Type B pancreatic cell (in vitro differentiated cells): ENCODE data around the gene TRNP1. TPM values are rescaled to one million over a fixed set of nuclear protein-coding genes. Genes with fewer than 3 reads are reported as not detected.

ENCODE experiments used
- DNase-seq: peaks from one replicate; pipeline ENCODE4 v3.0.0; 2021; ENCODE audit warnings: mixed read lengths; ENCODE audit not compliant: unreplicated experiment; ENCODE audit errors: extremely low spot score
- H3K27ac Mint-ChIP-seq: 2 replicates; pipeline ENCODE4 v1.8.0; 2021; ENCODE audit warnings: mild to moderate bottlenecking, mixed read lengths
- H3K27me3 Mint-ChIP-seq: 2 replicates; pipeline ENCODE4 v1.8.0; 2021; ENCODE audit warnings: mixed read lengths
- H3K36me3 Mint-ChIP-seq: 2 replicates; pipeline ENCODE4 v1.8.0; 2021; ENCODE audit warnings: mixed read lengths
- H3K4me1 Mint-ChIP-seq: one replicate; pipeline ENCODE4 v1.8.0; 2021; ENCODE audit warnings: mixed read lengths; ENCODE audit not compliant: unreplicated experiment
- H3K4me3 Mint-ChIP-seq: 2 replicates; pipeline ENCODE4 v1.8.0; 2021; ENCODE audit warnings: mild to moderate bottlenecking, mixed read lengths
- H3K9me3 Mint-ChIP-seq: 2 replicates; pipeline ENCODE4 v1.8.0; 2021; ENCODE audit warnings: mixed read lengths
- CTCF ChIP-seq: fragments of 200-600 bp; sonication (generic); conservative IDR thresholded peaks from 2 replicates; pipeline ENCODE4 v1.5.0; 2021; ENCODE audit warnings: antibody characterized with exemption, mild to moderate bottlenecking
- total RNA-seq: library from RNA; stranded (reverse); gene quantifications from 2 replicates; pipeline ENCODE4 v1.2.1, GENCODE V29; 2021; ENCODE audit warnings: low replicate concordance

Gene TRNP1
- total RNA-seq, 1 donor from 2014 or later: 52.3 TPM

GRCh38 chr1:27036718-27037117 lies 43.2 kb downstream of the TRNP1 start:
- no peak overlapping the region for H3K27ac Mint-ChIP-seq
- DNase-seq: no peak
- no peaks in the 10 kb centered on the region for H3K9me3 Mint-ChIP-seq
- H3K4me3 Mint-ChIP-seq: no peak overlapping the region
- H3K27me3 Mint-ChIP-seq: no peaks in the 10 kb centered on the region
- H3K4me1 Mint-ChIP-seq: peaks cover 23% of the 10 kb centered on the region
- no peaks in the 10 kb centered on the region for H3K36me3 Mint-ChIP-seq
- no peak for TF ChIP-seq CTCF

- no peak overlapping the region for H3K4me3 Mint-ChIP-seq
- no peak for TF ChIP-seq CTCF
- no peak overlapping the region for H3K27ac Mint-ChIP-seq
- peaks cover 21% of the 10 kb centered on the region for H3K4me1 Mint-ChIP-seq
- H3K36me3 Mint-ChIP-seq: no peaks in the 10 kb centered on the region
- no peak for DNase-seq
- no peaks in the 10 kb centered on the region for H3K27me3 Mint-ChIP-seq
- H3K9me3 Mint-ChIP-seq: no peaks in the 10 kb centered on the region
Observed at GRCh38 chr1:27037518-27037917, 44.0 kb downstream of the TRNP1 start.

- no peak for DNase-seq
- Mint-ChIP-seq H3K36me3 (no peaks in the 10 kb centered on the region), H3K27me3 (no peaks in the 10 kb centered on the region), H3K9me3 (no peaks in the 10 kb centered on the region), H3K4me1 (peaks cover 20% of the 10 kb centered on the region), H3K4me3 (no peak overlapping the region), H3K27ac (no peak overlapping the region)
- no peak for TF ChIP-seq CTCF
Observed at GRCh38 chr1:27038020-27038419, 44.5 kb downstream of the TRNP1 start.

GRCh38 chr1:27042670-27043069 lies 49.2 kb downstream of the TRNP1 start:
- Mint-ChIP-seq H3K27ac (no peak overlapping the region), H3K4me3 (no peak overlapping the region), H3K4me1 (peaks cover 25% of the 10 kb centered on the region), H3K27me3 (no peaks in the 10 kb centered on the region), H3K36me3 (no peaks in the 10 kb centered on the region), H3K9me3 (no peaks in the 10 kb centered on the region)
- no peak for DNase-seq
- no peak for TF ChIP-seq CTCF

GRCh38 chr1:27044613-27045151 lies 51.2 kb downstream of the TRNP1 start:
- Mint-ChIP-seq H3K4me3 (no peak overlapping the region), H3K27ac (no peak overlapping the region), H3K36me3 (no peaks in the 10 kb centered on the region), H3K27me3 (no peaks in the 10 kb centered on the region), H3K4me1 (peaks cover 22% of the 10 kb centered on the region), H3K9me3 (no peaks in the 10 kb centered on the region)
- peak; percentile 97 for TF ChIP-seq CTCF
- peak; percentile 93 for DNase-seq

GRCh38 chr1:27045973-27046558 lies 52.6 kb downstream of the TRNP1 start:
- Mint-ChIP-seq H3K4me1 (peaks cover 17% of the 10 kb centered on the region), H3K27ac (no peak overlapping the region), H3K4me3 (no peak overlapping the region), H3K9me3 (no peaks in the 10 kb centered on the region), H3K36me3 (no peaks in the 10 kb centered on the region), H3K27me3 (no peaks in the 10 kb centered on the region)
- TF ChIP-seq CTCF: peak; percentile 97
- peak; percentile 80 for DNase-seq
